Heart left ventricle (tissue), 13 donors: ENCODE data around the gene DPP10.

Experiments used
- CTCF ChIP-seq, 12 donors: fragments of 200-600 bp; sonication (generic) in 4 of 12; IDR thresholded peaks; one replicate each; pipeline versions ENCODE4 v1.5.0 to v1.8.0; 2018 to 2022; ENCODE audit warnings: antibody characterized with exemption in 12 of 12, mild to moderate bottlenecking in 5 of 12
- POLR2A ChIP-seq, 2 donors: fragments of 450-650 bp; IDR thresholded peaks; one replicate each; pipeline ENCODE4 v1.6.1; 2017; ENCODE audit warnings: antibody characterized with exemption in 2 of 2, mild to moderate bottlenecking in 2 of 2, moderate library complexity in 2 of 2
- donor health status: ischemic (EF 13 %, LVEDD 7.1; RV severe dilation, severe dysfunction).
- donor health status: DM: no; HTN: yes; CAD: no.
- donor health status: DM: no; HTN: no; CAD: no.
- donor health status: ischemic (EF 25% LVEDD 6.9; RV normal size, moderate dysfunction).
- donor health status: ischemic (EF 25% LVEDD 5.7; RV mildly dilated, moderate dysfunction).
- donor health status: ischemic (EF 35%, LVEDD 5.7; RV mildly dilated, moderate dysfunction).
- donor health status: nonischemic (EF 11% LVEDD 7.7; RV severe dilation, severe dysfunction).
- donor health status: DM: yes; HTN: yes; CAD: no.
- donor health status: PGD.
- donor health status: ischemic (EF 29% LVEDD 5.4; RV normal size, mild dysfunction).
- donor health status: nonischemic (EF 23%, LVEDD 6.1; RV moderate dilation, normal function).

GRCh38 chr2:114700440-114700839, 258.0 kb downstream of the DPP10 start:
- TF ChIP-seq CTCF (IDR thresholded peaks at IDR 0.05) (no peak), POLR2A (IDR thresholded peaks at IDR 0.05) (no peak)
